SH-SY5Y (cell line): ENCODE results near the gene ZNF544.

ENCODE experiments used
- GATA2 ChIP-seq: IDR thresholded peaks from 2 replicates; pipeline ENCODE4 v1.6.1; 2011; ENCODE audit warnings: mild to moderate bottlenecking, low read depth, low read length
- GATA3 ChIP-seq: IDR thresholded peaks from 2 replicates; pipeline ENCODE4 v1.6.1; 2011; ENCODE audit warnings: low read depth, mild to moderate bottlenecking, low read length, moderate library complexity

DNA sequence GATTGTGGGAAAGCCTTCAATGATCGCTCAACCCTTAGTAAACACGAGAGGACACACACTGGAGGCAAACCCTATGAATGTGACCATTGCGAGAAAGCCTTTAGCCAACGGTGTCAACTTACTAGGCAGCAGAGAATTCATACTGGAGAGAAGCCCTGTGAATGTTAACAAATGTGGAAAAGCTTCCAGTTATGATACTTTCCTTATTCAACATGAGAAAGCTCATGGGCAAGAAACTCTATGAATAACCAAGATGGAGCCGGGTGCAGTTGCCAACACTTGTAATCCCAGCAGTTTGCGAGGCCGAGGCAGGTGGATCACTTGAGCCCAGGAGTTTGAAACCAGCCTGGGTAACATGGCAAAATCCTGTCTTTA, 34.2 kb downstream of the ZNF544 start:
- TF ChIP-seq GATA2, result no peak
- TF ChIP-seq GATA3, result no peak
